HepG2 (cell line): Measurements from ENCODE around the gene ST6GALNAC4.

ENCODE experiments used
- AKNA ChIP-seq: sonication (generic); formaldehyde crosslinking; IDR thresholded peaks from 2 replicates; pipeline ENCODE4 v1.4.0; 2020; ENCODE audit warnings: missing genetic modification reagents, borderline replicate concordance
- BRF2 ChIP-seq: sonication (generic); formaldehyde crosslinking; IDR thresholded peaks from 2 replicates; pipeline ENCODE4 v1.8.1; 2022; ENCODE audit warnings: mild to moderate bottlenecking, missing genetic modification reagents
- CREB1 ChIP-seq, 2 experiments: fragments of 450-650 bp in 1 of 2; IDR thresholded peaks; 2 replicates each; pipeline ENCODE4 v1.6.1; 2016 to 2017; ENCODE audit warnings: control low read depth in 1 of 2, mild to moderate bottlenecking in 1 of 2, missing compliant biosample characterization in 1 of 2, missing genetic modification characterization in 1 of 2
- CTCF ChIP-seq: sonication (generic); formaldehyde crosslinking; IDR thresholded peaks from 2 replicates; pipeline ENCODE4 v1.5.0; 2020; ENCODE audit warnings: mild to moderate bottlenecking, missing genetic modification reagents, moderate library complexity
- HBP1 ChIP-seq: IDR thresholded peaks from 2 replicates; pipeline ENCODE4 v1.6.1; 2016; ENCODE audit warnings: low read depth, control low read depth
- POLR2A ChIP-seq, 2 experiments: IDR thresholded peaks; 2 replicates each; pipeline ENCODE4 v1.6.1; 2011; ENCODE audit warnings: low read depth in 2 of 2, low read length in 2 of 2, mild to moderate bottlenecking in 1 of 2, moderate library complexity in 1 of 2; ENCODE audit not compliant: insufficient read depth in 1 of 2
- SP1 ChIP-seq, 2 experiments: fragments of 450-650 bp in 1 of 2; sonication (generic) in 1 of 2; formaldehyde crosslinking in 1 of 2; IDR thresholded peaks; 2 replicates each; pipeline versions ENCODE4 v1.4.0 to v1.6.1; 2016 to 2020; ENCODE audit warnings: missing genetic modification reagents in 1 of 2
- SRF ChIP-seq: IDR thresholded peaks from 2 replicates; pipeline ENCODE4 v1.6.1; 2011; ENCODE audit warnings: mild to moderate bottlenecking, low read depth, low read length, moderate library complexity
- THAP9 ChIP-seq: sonication (generic); formaldehyde crosslinking; IDR thresholded peaks from 2 replicates; pipeline ENCODE4; 2020; ENCODE audit warnings: missing genetic modification reagents, mild to moderate bottlenecking, borderline replicate concordance
- TRIM22 ChIP-seq: fragments of 450-650 bp; IDR thresholded peaks from 2 replicates; pipeline ENCODE4 v1.6.1; 2017
- ZBTB7A ChIP-seq: sonication (generic); formaldehyde crosslinking; IDR thresholded peaks from 2 replicates; pipeline ENCODE4 v1.8.0; 2022; ENCODE audit warnings: mild to moderate bottlenecking, missing genetic modification reagents
- ZNF749 ChIP-seq: sonication (generic); formaldehyde crosslinking; IDR thresholded peaks from 2 replicates; pipeline ENCODE4 v1.8.0; 2022; ENCODE audit warnings: mild to moderate bottlenecking, missing genetic modification reagents, moderate library complexity, borderline replicate concordance

GRCh38 chr9:127869310-127870152 is 47.3 kb downstream of the ST6GALNAC4 start:
- TF ChIP-seq ZBTB7A (no peak), HBP1 (CRISPR knock-in tag) (no peak), BRF2 (CRISPR knock-in tag) (no peak), THAP9 (CRISPR knock-in tag) (no peak), SP1 (IDR thresholded peaks at IDR 0.05) (no peak), SP1 (CRISPR knock-in tag; IDR thresholded peaks at IDR 0.05) (0 out of 2 replicates have a peak, but pooled peaks have one; percentile 12), AKNA (CRISPR knock-in tag) (no peak), SRF (no peak), TRIM22 (no peak), ZNF749 (CRISPR knock-in tag) (no peak), CTCF (CRISPR knock-in tag) (peak; percentile 96), CREB1 (IDR thresholded peaks at IDR 0.05) (no peak), CREB1 (CRISPR knock-in tag; IDR thresholded peaks at IDR 0.05) (no peak), POLR2A (IDR thresholded peaks at IDR 0.05; ENCODE audit: insufficient read depth in 1 of 2, low read depth in 2 of 2, low read length in 2 of 2) (no peak)
